Measurements from ENCODE around the gene FEZF2. TPM values are rescaled to one million over a fixed set of nuclear protein-coding genes. Genes with fewer than 3 reads are reported as not detected.

Gene FEZF2
- total RNA-seq, 1 experiment from 2014 or later = not detected

- DNase-seq (ENCODE audit: low read depth) = peak; percentile 17
These were observed 719 bp downstream of the FEZF2 start for GRCh38 chr3:62372621-62373041.

- DNase-seq (ENCODE audit: low read depth) = peak; percentile 9
These were observed 1.4 kb downstream of the FEZF2 start for GRCh38 chr3:62371720-62372591.

GRCh38 chr3:62370858-62371719 lies 2.3 kb downstream of the FEZF2 start:
- peak; percentile 4 for DNase-seq (ENCODE audit: low read depth)

- no peak for DNase-seq (ENCODE audit: low read depth)
These were observed 3.1 kb downstream of the FEZF2 start for GRCh38 chr3:62370112-62370857.

- no peak for DNase-seq (ENCODE audit: low read depth)
These were observed 3.9 kb downstream of the FEZF2 start for GRCh38 chr3:62369476-62369743.

GRCh38 chr3:62368705-62369475 lies 4.5 kb downstream of the FEZF2 start:
- peak; percentile 54 for DNase-seq (ENCODE audit: low read depth)

- no peak for DNase-seq (ENCODE audit: low read depth)
These were observed 5.1 kb downstream of the FEZF2 start for GRCh38 chr3:62368290-62368704.

- no peak for DNase-seq (ENCODE audit: low read depth)
These were observed 5.6 kb downstream of the FEZF2 start for GRCh38 chr3:62367763-62368195.

- no peak for DNase-seq (ENCODE audit: low read depth)
These were observed 7.2 kb downstream of the FEZF2 start for GRCh38 chr3:62366126-62366484.

- DNase-seq (ENCODE audit: low read depth) = no peak
These were observed 7.8 kb downstream of the FEZF2 start for GRCh38 chr3:62365391-62366125.

GRCh38 chr3:62364191-62364590 lies 9.2 kb downstream of the FEZF2 start:
- no peak for DNase-seq (ENCODE audit: low read depth)

GRCh38 chr3:62363275-62363674 lies 10.1 kb downstream of the FEZF2 start:
- peak; percentile 35 for DNase-seq (ENCODE audit: low read depth)

- DNase-seq (ENCODE audit: low read depth) = no peak
These were observed 11.5 kb downstream of the FEZF2 start for GRCh38 chr3:62361824-62362223.

- no peak for DNase-seq (ENCODE audit: low read depth)
These were observed 12.1 kb downstream of the FEZF2 start for GRCh38 chr3:62361261-62361660.

GRCh38 chr3:62359531-62359930 lies 13.8 kb downstream of the FEZF2 start:
- DNase-seq (ENCODE audit: low read depth) = no peak

- DNase-seq (ENCODE audit: low read depth) = no peak
These were observed 17.0 kb downstream of the FEZF2 start for GRCh38 chr3:62356356-62356755.

GRCh38 chr3:62355703-62356102 lies 17.6 kb downstream of the FEZF2 start:
- DNase-seq (ENCODE audit: low read depth) = no peak

GRCh38 chr3:62343755-62344154 lies 29.6 kb downstream of the FEZF2 start:
- DNase-seq (ENCODE audit: low read depth) = no peak

- no peak for DNase-seq (ENCODE audit: low read depth)
These were observed 38.2 kb downstream of the FEZF2 start for GRCh38 chr3:62335196-62335595.

- DNase-seq (ENCODE audit: low read depth) = no peak
These were observed 40.5 kb downstream of the FEZF2 start for GRCh38 chr3:62332835-62333244.

- no peak for DNase-seq (ENCODE audit: low read depth)
These were observed 41.3 kb downstream of the FEZF2 start for GRCh38 chr3:62332017-62332416.

Measured in Daoy (cell line).